Activated CD4-positive, alpha-beta T cell treated with anti-CD3 and anti-CD28 coated beads, Interleukin-2, Interleukin-4, amounts not matched to agents 100 ng/mL and 50 ng/mL, durations not matched to agents 16 hours and 8 hours (primary cell): ENCODE results near the gene TP53AIP1.

ENCODE experiments used
- DNase-seq: peaks from one replicate; pipeline ENCODE4 v3.0.0-alpha.2; 2020; ENCODE audit warnings: low spot score

Gene TP53AIP1

DNA sequence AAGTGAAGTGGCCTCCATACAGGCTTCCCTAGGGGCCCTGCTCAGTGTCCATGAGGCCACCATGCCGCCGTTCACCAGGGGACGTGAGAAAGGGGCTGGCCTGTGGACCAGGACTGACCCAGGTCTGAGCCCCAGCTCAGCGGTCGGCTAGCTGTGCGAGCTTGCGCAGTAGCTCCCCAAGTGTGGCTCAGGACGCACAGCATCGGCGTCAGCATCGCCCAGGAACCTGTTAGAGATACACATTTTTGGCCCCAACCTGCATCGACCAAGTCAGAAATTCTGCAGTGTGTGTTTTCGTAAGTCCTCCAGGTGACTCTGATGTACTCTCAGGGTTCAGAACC is 429 bp downstream of the TP53AIP1 start:
- no peak for DNase-seq

DNA sequence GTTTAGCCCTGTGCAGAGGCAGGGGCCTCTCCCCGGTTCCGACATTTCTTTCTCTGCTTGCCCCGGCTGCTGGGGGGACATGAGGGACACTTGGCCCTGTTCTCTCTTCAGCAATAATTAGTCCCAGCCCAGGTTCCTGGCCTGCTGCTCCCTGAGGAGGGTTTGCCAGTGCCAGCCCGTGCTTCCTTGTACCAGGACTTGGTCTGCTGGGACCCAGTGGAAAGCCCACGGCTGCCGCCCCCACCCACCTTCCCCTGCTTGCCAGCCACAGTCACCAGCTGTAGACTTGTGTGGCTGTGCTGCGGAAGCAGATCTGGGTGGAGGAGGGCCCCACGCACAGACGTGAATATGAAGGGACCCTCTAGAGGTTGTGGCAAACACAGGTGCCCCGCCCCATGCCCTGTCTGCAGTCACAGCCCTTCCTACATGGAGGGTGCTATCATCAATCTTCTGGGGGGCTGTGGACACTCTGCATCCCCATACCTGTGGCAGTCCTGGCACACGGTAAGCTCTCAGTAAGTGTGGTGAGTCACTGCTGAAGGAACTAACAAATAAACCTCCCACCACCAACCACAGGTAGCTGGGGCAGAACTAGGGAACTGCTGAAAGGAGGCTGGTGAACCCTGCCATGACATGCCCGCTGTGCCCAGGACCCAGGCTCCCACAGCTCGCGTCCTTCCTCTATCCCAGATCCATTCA is 949 bp downstream of the TP53AIP1 start:
- DNase-seq: no peak

DNA sequence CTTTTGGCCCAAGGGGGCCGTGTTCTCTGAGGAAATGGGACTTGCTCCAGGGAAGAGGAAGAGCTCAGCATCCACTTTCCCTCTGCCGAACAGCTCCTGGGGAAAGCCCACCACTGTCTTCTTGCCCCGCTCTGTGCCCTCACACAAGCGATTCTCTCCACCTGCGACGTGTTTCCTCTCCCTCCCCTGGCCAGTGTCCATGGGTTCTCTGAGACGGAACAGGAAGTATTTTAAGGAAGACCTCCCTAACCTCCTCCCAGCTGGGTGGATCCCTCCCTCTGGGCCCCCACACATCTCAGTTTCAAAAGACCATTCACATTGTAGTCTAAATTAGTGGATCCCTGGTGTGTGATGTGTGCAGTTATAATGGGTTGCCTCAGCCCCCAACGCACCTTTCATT is 1.6 kb downstream of the TP53AIP1 start:
- no peak for DNase-seq

- DNase-seq: no peak
Observed at GRCh38 chr11:128940603-128941002, 2.1 kb downstream of the TP53AIP1 start.

- DNase-seq: no peak
Observed at GRCh38 chr11:128940156-128940555, 2.5 kb downstream of the TP53AIP1 start.

- DNase-seq: no peak
Observed at GRCh38 chr11:128939591-128939990, 3.1 kb downstream of the TP53AIP1 start.

DNA sequence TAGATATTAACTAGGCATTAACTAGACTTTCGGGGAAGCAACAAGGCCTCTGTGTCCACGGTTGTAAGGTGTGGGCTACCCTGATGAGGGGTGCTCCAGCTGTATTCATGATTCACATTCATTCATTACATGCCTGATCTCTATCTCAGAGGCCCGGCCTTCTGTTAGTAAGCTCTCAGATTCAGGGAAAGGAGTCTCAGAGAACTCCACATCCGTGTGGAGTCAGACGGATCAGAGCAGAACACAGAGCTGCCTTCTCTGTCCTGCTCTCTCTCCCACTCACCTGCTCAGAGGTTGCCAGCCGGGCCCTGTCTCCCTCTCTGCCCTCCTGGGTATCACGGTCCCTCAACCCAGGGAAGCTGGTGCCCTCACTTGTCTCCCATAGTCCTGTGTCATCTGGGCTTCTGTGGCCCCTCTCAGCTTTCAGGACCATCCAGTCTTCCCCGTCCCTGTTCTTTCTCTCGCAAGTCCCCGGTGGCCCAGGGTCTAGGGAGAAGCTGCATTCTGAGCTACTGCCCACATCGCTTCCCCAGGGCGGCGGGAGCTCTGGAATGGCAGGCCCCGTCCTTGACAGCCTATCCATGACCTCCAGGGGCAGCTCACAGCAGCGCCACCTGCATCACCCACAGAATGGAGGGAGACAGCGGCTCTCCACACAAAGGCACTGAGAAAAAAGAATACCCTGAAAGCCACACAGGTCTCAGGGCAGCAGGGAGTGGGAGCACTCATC is 4.3 kb downstream of the TP53AIP1 start:
- DNase-seq: no peak

DNA sequence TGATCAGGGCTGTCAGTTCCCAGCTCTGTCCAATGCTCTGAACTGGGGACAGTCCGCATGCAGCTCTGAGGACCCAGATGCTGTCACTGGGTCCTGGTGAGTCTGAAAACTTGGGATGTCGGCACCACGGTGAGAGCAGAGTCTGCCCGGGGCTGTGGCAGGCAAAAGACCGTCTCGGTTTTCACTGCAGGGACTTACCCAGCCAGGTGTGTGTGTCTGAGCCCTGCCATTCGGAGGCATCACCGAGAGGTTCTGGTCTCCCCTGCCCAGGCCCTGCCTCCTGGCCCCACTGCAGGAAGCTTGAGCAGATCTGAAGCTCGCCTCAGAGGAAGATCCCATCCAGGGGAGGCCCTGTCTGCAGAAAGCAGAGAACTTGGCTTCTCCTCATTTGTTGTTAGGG is 5.2 kb downstream of the TP53AIP1 start:
- no peak for DNase-seq

GRCh38 chr11:128936606-128937251 is 5.9 kb downstream of the TP53AIP1 start:
- DNase-seq: no peak

- no peak for DNase-seq
Observed at GRCh38 chr11:128934926-128935325, 7.7 kb downstream of the TP53AIP1 start.

DNA sequence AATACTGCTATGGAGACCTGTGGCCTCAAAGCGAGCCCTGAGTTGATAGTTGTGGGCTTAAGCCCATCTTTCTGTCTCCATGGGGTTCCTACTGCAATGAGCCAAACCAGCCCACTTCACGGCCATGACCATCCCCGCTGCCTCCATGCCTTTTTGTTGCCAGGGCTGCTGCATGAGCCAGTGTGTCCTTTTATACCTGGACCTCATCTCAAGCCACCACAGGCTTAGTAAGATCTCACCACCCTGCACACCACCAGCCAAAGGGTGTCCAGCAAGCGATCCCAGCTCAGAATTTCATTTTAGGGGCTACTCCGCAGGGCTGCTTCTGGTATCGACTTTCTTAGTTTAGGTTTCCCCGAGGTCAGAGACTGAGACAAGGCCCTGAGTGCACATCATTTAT is 8.3 kb downstream of the TP53AIP1 start:
- no peak for DNase-seq

- no peak for DNase-seq
Observed at GRCh38 chr11:128933481-128934178, 9.0 kb downstream of the TP53AIP1 start.

GRCh38 chr11:128931668-128932067 is 11.0 kb downstream of the TP53AIP1 start:
- no peak for DNase-seq

DNA sequence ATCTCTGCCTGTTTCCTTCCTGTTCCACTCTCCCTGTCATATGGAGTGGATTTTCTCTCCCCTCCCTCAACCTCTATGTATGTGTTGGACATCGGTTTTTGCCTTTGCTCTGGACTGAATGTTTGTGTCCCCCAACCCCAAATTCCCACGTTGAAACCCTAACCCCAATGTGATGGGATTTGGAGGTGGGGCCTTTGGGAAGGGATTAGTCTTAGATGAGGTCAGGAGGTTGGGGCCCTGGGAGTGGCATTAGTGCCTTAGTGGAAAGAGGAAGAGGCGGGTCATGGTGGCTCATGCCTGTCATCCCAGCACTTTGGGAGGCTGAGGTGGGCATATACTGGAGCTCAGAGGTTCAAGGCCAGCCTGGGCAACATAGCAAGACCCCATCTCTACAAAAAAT is 11.6 kb downstream of the TP53AIP1 start:
- no peak for DNase-seq

GRCh38 chr11:128929991-128930390 is 12.7 kb downstream of the TP53AIP1 start:
- no peak for DNase-seq

DNA sequence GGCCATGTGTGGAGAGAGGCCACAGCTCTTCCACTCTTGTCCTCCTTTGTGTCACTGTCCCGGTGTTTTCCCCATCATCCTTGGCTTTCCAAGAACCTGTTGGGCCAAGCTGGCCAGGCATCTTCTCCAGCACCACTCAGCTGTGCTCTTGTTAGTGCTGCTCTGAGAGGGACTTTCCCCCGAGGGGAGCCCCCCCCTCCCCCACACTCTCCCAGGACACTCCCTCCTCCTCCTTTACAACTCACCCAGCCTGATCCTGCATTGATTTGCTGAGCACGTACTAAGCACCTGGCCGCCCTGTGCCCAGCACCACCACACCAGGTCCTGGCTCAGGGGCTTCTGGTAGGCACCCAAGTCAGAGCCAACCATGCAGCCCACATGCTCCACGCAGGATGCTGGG is 13.2 kb downstream of the TP53AIP1 start:
- no peak for DNase-seq

DNA sequence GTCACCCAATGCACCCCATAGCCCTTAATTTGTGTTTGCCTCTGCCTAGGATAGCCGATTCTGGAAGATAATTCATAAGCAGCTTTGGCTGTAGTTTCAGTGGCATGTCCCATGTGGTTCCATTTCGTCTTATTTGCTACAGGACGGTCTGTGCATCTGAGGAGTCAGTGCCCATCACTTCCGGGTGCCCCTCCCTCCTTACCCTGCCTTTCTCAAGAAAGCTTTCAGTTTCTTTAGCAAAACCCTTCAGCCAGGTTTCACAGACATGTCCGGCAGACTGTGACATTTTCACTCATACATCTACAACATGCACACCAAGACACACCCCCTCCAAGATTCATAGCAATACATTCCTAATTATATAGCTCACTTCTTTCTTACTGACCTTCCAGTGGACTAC is 14.3 kb downstream of the TP53AIP1 start:
- no peak for DNase-seq

- DNase-seq: no peak
Observed at GRCh38 chr11:128927683-128928336, 14.9 kb downstream of the TP53AIP1 start.

- no peak for DNase-seq
Observed at GRCh38 chr11:128927108-128927461, 15.6 kb downstream of the TP53AIP1 start.

- DNase-seq: no peak
Observed at GRCh38 chr11:128926437-128927107, 16.1 kb downstream of the TP53AIP1 start.

GRCh38 chr11:128926000-128926399 is 16.7 kb downstream of the TP53AIP1 start:
- DNase-seq: no peak

DNA sequence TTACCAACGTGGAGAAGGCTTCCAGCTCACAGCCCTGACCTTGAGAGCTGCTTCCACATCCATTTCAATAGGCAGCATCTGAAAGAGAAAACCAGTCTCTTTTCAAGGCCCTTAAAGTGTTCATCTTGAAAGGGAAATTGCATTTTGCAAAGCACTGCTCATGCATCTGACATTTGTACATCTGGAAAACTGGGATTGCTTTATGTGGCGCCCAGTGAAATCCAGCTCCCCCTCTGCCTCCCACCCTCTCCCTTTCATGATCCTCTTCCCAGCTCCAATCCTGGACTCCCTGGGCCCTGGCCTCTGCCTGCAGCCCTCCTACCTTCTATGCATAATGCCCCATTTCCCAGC is 17.4 kb downstream of the TP53AIP1 start:
- no peak for DNase-seq
